ENCODE results near the gene EVI5L. TPM values are rescaled to one million over a fixed set of nuclear protein-coding genes. Genes with fewer than 3 reads are reported as not detected.
"Not testable (repeated sequence)": the region's sequence is repeated elsewhere in the genome, so short reads cannot be mapped to it uniquely, and the experiment has no call there.

Gene EVI5L
- total RNA-seq, 1 experiment from 2014 or later = 29.5 TPM

GRCh38 chr19:7858109-7858770 lies 28.2 kb downstream of the EVI5L start:
- H3K79me2 ChIP-seq (ENCODE audit: low read length) = no peaks in the 10 kb centered on the region
- peaks cover 4% of the 10 kb centered on the region; the same call in 1 of the 2 replicates for H3K4me1 ChIP-seq (ENCODE audit: insufficient read depth, low read length)
- ChIA-PET POLR2A (ENCODE audit: unreplicated experiment) (no interaction called here), CTCF (no interaction called here)
- no peak for TF ChIP-seq CTCF (conservative IDR thresholded peaks at IDR 0.05; ENCODE audit: low read depth, low read length)
- TF ChIP-seq EZH2phosphoT487 (IDR thresholded peaks at IDR 0.05; ENCODE audit: borderline replicate concordance, low read length) = no peak
- no peak for TF ChIP-seq EZH2 (IDR thresholded peaks at IDR 0.05; ENCODE audit: low read length, unreplicated experiment)
- DNase-seq (no peak), ATAC-seq (no peak)
- BruUV-seq (replicated peaks) = no TSS peak
- H3K36me3 ChIP-seq (ENCODE audit: low read depth, low read length) = no peaks in the 10 kb centered on the region
- H3K9ac ChIP-seq (ENCODE audit: low read length) = no peak overlapping the region
- H3K9me3 ChIP-seq (ENCODE audit: low read length) = no peaks in the 10 kb centered on the region
- H3K27ac ChIP-seq (ENCODE audit: low read length) = no peak overlapping the region
- intact Hi-C loops (cut with micrococcal nuclease) = no loop called here
- no peaks in the 10 kb centered on the region for H4K20me1 ChIP-seq (ENCODE audit: low read length)
- no peaks in the 10 kb centered on the region for H3F3A ChIP-seq (ENCODE audit: low read length, unreplicated experiment)
- H2AFZ ChIP-seq (ENCODE audit: low read length) = no peak overlapping the region
- H3K9me2 ChIP-seq (replicated peaks; ENCODE audit: low read length) = no peaks in the 10 kb centered on the region
- no peak overlapping the region for H3K4me2 ChIP-seq (ENCODE audit: low read length)
- H3K27me3 ChIP-seq (ENCODE audit: low read length) = no peaks in the 10 kb centered on the region
- H3K4me3 ChIP-seq (ENCODE audit: low read length) = no peak overlapping the region

- intact Hi-C loops (cut with micrococcal nuclease) = not testable (repeated sequence)
Observed at GRCh38 chr19:7859087-7859486, 29.1 kb downstream of the EVI5L start.

GRCh38 chr19:7859831-7860713 lies 30.1 kb downstream of the EVI5L start:
- no peak overlapping the region for H3K4me3 ChIP-seq (ENCODE audit: low read length)
- H4K20me1 ChIP-seq (ENCODE audit: low read length) = no peaks in the 10 kb centered on the region
- H3K9me2 ChIP-seq (replicated peaks; ENCODE audit: low read length) = no peaks in the 10 kb centered on the region
- no peaks in the 10 kb centered on the region for H3K9me3 ChIP-seq (ENCODE audit: low read length)
- H3K9ac ChIP-seq (ENCODE audit: low read length) = no peak overlapping the region
- no peak for TF ChIP-seq EZH2 (IDR thresholded peaks at IDR 0.05; ENCODE audit: low read length, unreplicated experiment)
- TF ChIP-seq CTCF (conservative IDR thresholded peaks at IDR 0.05; ENCODE audit: low read depth, low read length) = no peak
- TF ChIP-seq EZH2phosphoT487 (IDR thresholded peaks at IDR 0.05; ENCODE audit: borderline replicate concordance, low read length) = no peak
- intact Hi-C loops (cut with micrococcal nuclease) = no loop called here
- ChIA-PET POLR2A (ENCODE audit: unreplicated experiment) (no interaction called here), CTCF (interaction anchor here (0.6 kb wide), 1 partner anchor 46 kb away, joined by 7 read pairs; no protein-coding TSS in a partner anchor)
- ATAC-seq (no peak), DNase-seq (no peak)
- H3K79me2 ChIP-seq (ENCODE audit: low read length) = no peaks in the 10 kb centered on the region
- H3K4me1 ChIP-seq (ENCODE audit: insufficient read depth, low read length) = no peaks in the 10 kb centered on the region
- BruUV-seq (replicated peaks) = no TSS peak
- H3K27me3 ChIP-seq (ENCODE audit: low read length) = no peaks in the 10 kb centered on the region
- H3K4me2 ChIP-seq (ENCODE audit: low read length) = no peak overlapping the region
- no peaks in the 10 kb centered on the region for H3K36me3 ChIP-seq (ENCODE audit: low read depth, low read length)
- H3F3A ChIP-seq (ENCODE audit: low read length, unreplicated experiment) = no peaks in the 10 kb centered on the region
- no peak overlapping the region for H3K27ac ChIP-seq (ENCODE audit: low read length)
- no peak overlapping the region for H2AFZ ChIP-seq (ENCODE audit: low read length)

More at GRCh38 chr19:7859087-7859486, 29.1 kb downstream of the EVI5L start:
- H3K27ac ChIP-seq (ENCODE audit: low read length); H3K4me1 ChIP-seq (ENCODE audit: insufficient read depth, low read length); H3K4me2 ChIP-seq (ENCODE audit: low read length); CTCF ChIA-PET; H3K9me2 ChIP-seq (replicated peaks; ENCODE audit: low read length); H3K9ac ChIP-seq (ENCODE audit: low read length); DNase-seq; ATAC-seq; H3K27me3 ChIP-seq (ENCODE audit: low read length); H4K20me1 ChIP-seq (ENCODE audit: low read length); H3K79me2 ChIP-seq (ENCODE audit: low read length); BruUV-seq (replicated peaks); H3K9me3 ChIP-seq (ENCODE audit: low read length); H2AFZ ChIP-seq (ENCODE audit: low read length); H3F3A ChIP-seq (ENCODE audit: low read length, unreplicated experiment); H3K4me3 ChIP-seq (ENCODE audit: low read length); H3K36me3 ChIP-seq (ENCODE audit: low read depth, low read length): not testable (repeated sequence)
- POLR2A ChIA-PET (ENCODE audit: unreplicated experiment) = interaction anchor here (0.6 kb wide), 1 partner anchor 30 kb away, joined by 4 read pairs; no protein-coding TSS in a partner anchor
